ENCODE data around the gene IP6K3.
A peak's percentile ranks its signal among the peaks of the same experiment; 100 is the strongest.

- TF ChIP-seq CTCF (IDR thresholded peaks at IDR 0.05), result no peak
- peak; percentile 77 for TF ChIP-seq POLR2AphosphoS5 (IDR thresholded peaks at IDR 0.05)
- no peak for TF ChIP-seq POLR2A (IDR thresholded peaks at IDR 0.05)
- TF ChIP-seq EP300 (IDR thresholded peaks at IDR 0.05), result no peak
Observed at GRCh38 chr6:33746036-33746600, 587 bp downstream of the IP6K3 start.
